Activated T-helper 1 cell treated with Interleukin-2 at 50 U/mL for 16 hours (primary cell): ENCODE measurements around the gene CPA2.

Source experiments
- DNase-seq: peaks from one replicate; pipeline ENCODE4 v3.0.0-alpha.2; 2020; ENCODE audit warnings: low read depth

CPA2 gene

GRCh38 chr7:130279906-130280305 lies 13.2 kb downstream of the CPA2 start:
- no peak for DNase-seq

GRCh38 chr7:130281260-130281659 lies 14.6 kb downstream of the CPA2 start:
- DNase-seq: no peak

- no peak for DNase-seq
These were observed 20.2 kb downstream of the CPA2 start for GRCh38 chr7:130286881-130287280.

GRCh38 chr7:130288168-130288567 lies 21.5 kb downstream of the CPA2 start:
- DNase-seq: no peak

- DNase-seq: no peak
These were observed 22.2 kb downstream of the CPA2 start for GRCh38 chr7:130288829-130289228.

GRCh38 chr7:130289478-130289877 lies 22.8 kb downstream of the CPA2 start:
- DNase-seq: no peak

GRCh38 chr7:130290745-130291144 lies 24.1 kb downstream of the CPA2 start:
- DNase-seq: no peak

DNA sequence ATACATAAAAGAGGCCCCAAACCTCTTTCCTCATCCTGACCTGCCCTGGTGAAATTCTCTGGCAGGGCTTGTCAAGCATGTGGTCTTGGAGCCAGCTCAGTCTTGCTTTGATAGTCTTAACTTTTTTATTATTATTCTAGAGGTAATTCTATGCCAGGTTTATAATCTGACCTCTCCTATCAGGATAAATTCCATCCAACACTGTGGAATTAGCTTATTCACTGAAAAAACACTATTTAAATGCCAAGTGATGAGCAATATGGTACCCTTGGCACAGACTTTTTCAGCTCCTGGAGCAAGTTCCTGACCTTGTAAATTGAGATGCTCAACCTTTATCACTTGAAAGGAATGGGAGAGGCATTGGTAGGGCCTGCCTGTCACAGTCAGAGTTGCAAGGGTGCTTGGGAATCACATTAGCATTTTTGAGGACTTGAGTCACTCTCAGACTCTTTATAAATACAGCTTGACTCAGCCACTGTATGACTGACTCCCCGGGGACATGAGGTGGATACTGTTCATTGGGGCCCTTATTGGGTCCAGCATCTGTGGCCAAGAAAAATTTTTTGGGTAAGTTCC lies 26.1 kb downstream of the CPA2 start, which contains the start of gene CPA4:
Gene CPA4, plus strand, starts transcription at position 480 of the 576 bp plus-strand sequence. Its CDS starts 20 bp downstream, at position 500.
- DNase-seq: no peak

DNA sequence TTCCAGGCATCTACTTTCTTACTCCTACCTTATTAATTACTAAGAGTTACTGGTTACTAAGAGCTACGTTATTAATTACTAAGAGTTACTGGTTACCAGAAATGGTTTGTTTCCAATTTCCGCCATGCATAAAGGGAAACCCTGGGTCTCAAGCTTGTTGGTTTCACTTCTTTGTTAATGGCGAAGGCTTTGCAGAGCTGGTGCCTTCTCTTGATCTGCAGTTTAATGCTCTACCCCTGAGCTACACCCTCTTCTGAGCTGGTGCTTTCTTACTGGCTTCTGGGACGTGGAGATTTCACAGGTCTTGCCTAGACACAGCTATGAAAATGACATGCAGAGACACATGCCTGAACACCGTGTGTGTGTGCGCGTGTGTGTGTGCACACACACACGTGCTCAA lies 26.9 kb downstream of the CPA2 start:
- no peak for DNase-seq

- no peak for DNase-seq
These were observed 27.7 kb downstream of the CPA2 start for GRCh38 chr7:130294314-130294713.

- DNase-seq: no peak
These were observed 29.7 kb downstream of the CPA2 start for GRCh38 chr7:130296221-130296951.

DNA sequence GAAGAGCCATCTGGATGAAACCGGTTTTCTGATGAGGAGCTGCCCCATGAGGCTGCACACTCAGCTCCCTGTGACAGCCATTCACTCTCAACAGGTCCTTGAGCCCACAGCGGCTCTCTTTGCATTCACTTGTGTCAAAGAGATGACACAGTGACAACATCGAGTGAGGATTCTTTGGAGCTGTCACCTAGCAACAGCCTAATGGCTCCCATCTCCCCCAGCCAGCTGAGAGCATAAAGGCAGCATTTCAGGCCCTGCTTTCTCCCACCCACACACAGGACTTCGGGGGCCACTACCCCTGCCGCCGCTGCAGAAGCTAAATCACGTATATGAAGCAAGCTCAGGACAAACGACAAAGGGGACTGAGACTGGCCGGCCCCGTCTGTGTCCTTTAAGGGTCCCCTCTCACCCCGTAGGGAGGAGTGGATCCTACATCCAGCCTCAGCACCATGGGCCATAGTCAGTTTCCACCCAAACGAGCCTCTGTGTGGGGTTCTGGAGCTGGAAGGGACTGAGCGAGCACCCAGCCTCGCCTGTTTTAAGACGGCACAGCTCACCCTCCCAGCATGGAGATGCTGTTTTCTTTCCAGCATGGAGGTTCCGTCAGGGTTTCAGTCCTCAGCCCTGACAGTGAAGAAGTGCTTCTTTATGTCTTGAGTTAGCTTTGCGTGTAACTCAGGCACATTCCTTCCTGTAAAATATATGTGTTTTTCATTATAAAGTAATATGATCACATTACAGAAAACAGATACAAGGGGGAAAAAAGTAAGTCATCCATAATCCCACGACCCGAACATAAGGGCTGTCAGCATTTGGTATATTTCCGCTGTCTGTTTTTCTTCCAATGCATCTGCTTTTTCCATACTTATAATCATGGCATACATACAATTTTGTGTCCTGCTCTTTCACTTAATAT lies 31.2 kb downstream of the CPA2 start:
- no peak for DNase-seq

GRCh38 chr7:130298544-130299326 lies 32.1 kb downstream of the CPA2 start:
- DNase-seq: no peak

DNA sequence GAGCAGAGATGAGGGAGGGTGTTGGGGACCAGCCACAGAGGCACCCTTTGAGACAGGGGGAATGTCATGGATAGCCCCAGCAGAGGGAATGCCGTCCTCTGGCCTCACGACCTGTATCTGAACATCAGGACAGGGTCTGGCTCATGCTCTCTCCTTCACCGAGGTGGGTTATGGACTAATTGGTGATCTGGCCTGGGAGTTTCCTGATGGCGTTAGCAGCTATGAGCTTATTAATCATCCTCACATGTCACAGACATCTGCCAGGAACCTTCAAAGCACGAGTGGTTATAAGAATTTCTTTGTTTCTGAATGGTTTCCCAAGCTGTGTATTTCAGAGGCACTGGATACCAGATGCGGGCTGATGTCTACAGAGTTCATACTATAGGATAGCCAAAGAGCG lies 33.2 kb downstream of the CPA2 start:
- DNase-seq: no peak

GRCh38 chr7:130301501-130302020 lies 34.9 kb downstream of the CPA2 start:
- no peak for DNase-seq

- no peak for DNase-seq
These were observed 36.0 kb downstream of the CPA2 start for GRCh38 chr7:130302649-130303048.

GRCh38 chr7:130303127-130303526 lies 36.5 kb downstream of the CPA2 start:
- DNase-seq: no peak

GRCh38 chr7:130303551-130303950 lies 36.9 kb downstream of the CPA2 start:
- DNase-seq: no peak

DNA sequence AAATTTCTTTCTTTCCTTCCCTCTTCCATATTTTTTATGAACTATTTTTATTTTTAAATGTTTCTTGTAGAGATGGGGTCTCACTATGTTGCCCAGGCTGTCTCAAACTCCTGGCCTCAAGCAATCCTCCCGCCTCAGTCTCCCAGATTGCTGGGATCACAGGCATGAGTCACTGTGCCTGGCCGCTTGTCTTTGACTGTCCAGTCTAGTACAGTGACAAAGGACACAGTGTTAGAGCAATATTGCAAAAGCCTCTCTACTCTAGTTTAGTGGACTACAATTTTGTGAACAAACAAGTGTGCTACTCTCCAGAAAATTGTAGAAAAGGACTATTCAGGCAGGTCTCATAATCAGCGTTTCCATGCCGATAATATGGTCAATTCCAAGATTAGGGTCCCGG lies 37.3 kb downstream of the CPA2 start:
- DNase-seq: no peak

DNA sequence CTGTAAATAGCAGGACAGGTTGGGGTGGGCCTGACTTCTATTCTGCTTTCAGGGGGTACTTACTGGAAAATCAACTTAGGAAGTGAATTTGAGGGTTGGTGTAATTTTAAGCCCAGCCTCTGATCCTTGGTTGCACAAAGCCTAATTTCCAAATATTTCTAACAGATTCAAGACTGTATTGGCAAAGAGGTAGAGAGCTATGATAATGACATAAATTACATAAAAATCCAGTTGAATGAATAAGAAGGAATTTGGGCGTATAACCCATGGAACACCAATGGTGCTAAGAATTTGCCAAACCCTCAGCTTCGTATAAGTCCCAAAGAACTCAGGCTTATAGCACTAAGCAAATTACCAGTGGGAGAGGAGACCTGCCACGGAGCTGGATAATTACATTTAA lies 38.2 kb downstream of the CPA2 start:
- no peak for DNase-seq

- DNase-seq: no peak
These were observed 38.9 kb downstream of the CPA2 start for GRCh38 chr7:130305433-130306042.
